Epithelial cell of proximal tubule (primary cell): Measurements from ENCODE around the gene NR2C2. TPM values are rescaled to one million over a fixed set of nuclear protein-coding genes. Genes with fewer than 3 reads are reported as not detected.

Experiments
- DNase-seq: peaks from one replicate; pipeline ENCODE4 v3.0.0-alpha.2; 2011; ENCODE audit warnings: low read depth
- H3K4me3 ChIP-seq: 2 replicates; pipeline ENCODE4 v1.5.1; 2011; ENCODE audit warnings: low read depth, mild to moderate bottlenecking, low read length
- CTCF ChIP-seq: conservative IDR thresholded peaks from 2 replicates; pipeline ENCODE4 v1.5.1; 2012; ENCODE audit warnings: low read depth, mild to moderate bottlenecking, low read length
- total RNA-seq: library from RNA; depleted of rRNA; stranded (reverse); fragments of >200 nt; gene quantifications from 2 replicates; pipeline ENCODE4 v1.2.3, GENCODE V29; 2015

NR2C2 gene
- total RNA-seq, 1 donor from 2014 or later: 16.3 TPM

GRCh38 chr3:15049584-15049983, 102.2 kb downstream of the NR2C2 start:
- no peak for DNase-seq
- H3K4me3 ChIP-seq: no peak overlapping the region
- TF ChIP-seq CTCF: no peak

GRCh38 chr3:15050405-15051092, 103.2 kb downstream of the NR2C2 start:
- DNase-seq: no peak
- H3K4me3 ChIP-seq: no peak overlapping the region
- no peak for TF ChIP-seq CTCF

GRCh38 chr3:15051531-15051930, 104.1 kb downstream of the NR2C2 start:
- peak; percentile 78 for TF ChIP-seq CTCF
- DNase-seq: no peak
- no peak overlapping the region for H3K4me3 ChIP-seq

- no peak for TF ChIP-seq CTCF
- DNase-seq: no peak
- no peak overlapping the region for H3K4me3 ChIP-seq
Measured at GRCh38 chr3:15052335-15053242, 105.2 kb downstream of the NR2C2 start.

- no peak overlapping the region for H3K4me3 ChIP-seq
- no peak for TF ChIP-seq CTCF
- DNase-seq: no peak
Measured at GRCh38 chr3:15053541-15053940, 106.2 kb downstream of the NR2C2 start.

GRCh38 chr3:15055019-15055557, 107.7 kb downstream of the NR2C2 start:
- TF ChIP-seq CTCF: no peak
- no peak overlapping the region for H3K4me3 ChIP-seq
- DNase-seq: no peak
